HG02642 (cell line): Measurements from ENCODE around the gene PHTF2.
"Not testable (repeated sequence)": the region's sequence is repeated elsewhere in the genome, so short reads cannot be mapped to it uniquely, and the experiment has no call there.

Experiments used
- ATAC-seq: cut with Tn5 transposase; IDR thresholded peaks from one replicate; pipeline ENCODE4 v1.9.1; 2021; ENCODE audit warnings: mild to moderate bottlenecking; ENCODE audit not compliant: unreplicated experiment, poor library complexity

Gene PHTF2

GRCh38 chr7:77798394-77799077 lies at the start of gene PHTF2, which contains the start of gene TMEM60:
Gene PHTF2, plus strand, starts transcription at chr7:77798773.
Gene TMEM60, minus strand, starts transcription at chr7:77798434. Its CDS starts 4,061 bp downstream, at chr7:77794373.
- ATAC-seq = peak; percentile 91

- ATAC-seq = no peak
Measured at GRCh38 chr7:77752016-77752415, 46.6 kb upstream of the PHTF2 start.

DNA sequence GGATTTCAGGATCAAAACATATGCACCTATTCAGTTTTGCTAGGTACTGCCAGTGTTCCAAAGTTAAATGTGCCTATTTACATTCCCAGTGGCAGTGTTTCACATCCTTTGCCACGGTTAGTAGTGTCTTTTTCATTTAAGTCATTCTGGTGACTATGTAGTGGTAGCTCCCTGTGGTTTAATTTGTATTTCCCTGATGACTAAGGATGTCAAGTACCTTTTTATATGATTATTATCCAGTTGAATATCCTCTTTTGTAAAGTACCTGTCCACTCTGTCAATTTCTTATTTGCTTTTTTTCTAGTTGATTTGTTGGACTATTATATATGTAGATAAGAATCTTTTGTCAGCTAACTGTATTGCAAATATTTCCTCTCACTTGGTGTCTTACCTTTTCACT lies 45.4 kb upstream of the PHTF2 start:
- no peak for ATAC-seq

DNA sequence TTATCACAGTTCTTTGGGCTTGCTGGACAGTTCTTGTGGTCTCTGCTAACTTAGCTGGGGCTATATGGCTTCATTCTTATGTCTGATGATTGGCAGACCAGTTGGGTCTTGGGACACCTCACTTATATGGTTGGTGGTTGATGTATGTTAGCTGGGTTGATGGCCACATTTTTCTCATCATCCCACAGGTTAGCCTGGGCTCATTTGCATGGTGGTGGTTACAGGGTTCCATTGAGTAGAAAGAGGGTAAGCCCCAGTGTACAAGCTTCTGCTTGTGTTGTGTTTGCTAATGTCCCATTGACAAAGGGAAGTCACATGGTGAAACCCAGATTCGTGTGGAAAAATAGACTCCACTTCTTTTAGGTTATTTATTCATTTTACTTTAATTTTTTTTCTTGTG lies 41.0 kb upstream of the PHTF2 start:
- peak; percentile 89 for ATAC-seq

GRCh38 chr7:77759294-77759889 lies 39.2 kb upstream of the PHTF2 start:
- ATAC-seq = no peak

GRCh38 chr7:77760809-77761453 lies 37.6 kb upstream of the PHTF2 start:
- no peak for ATAC-seq

GRCh38 chr7:77765481-77765880 lies 33.1 kb upstream of the PHTF2 start:
- ATAC-seq = no peak

GRCh38 chr7:77765906-77766800 lies 32.4 kb upstream of the PHTF2 start:
- ATAC-seq = no peak

- no peak for ATAC-seq
Measured at GRCh38 chr7:77766801-77767605, 31.6 kb upstream of the PHTF2 start.

- ATAC-seq = no peak
Measured at GRCh38 chr7:77770316-77770715, 28.3 kb upstream of the PHTF2 start.

GRCh38 chr7:77771901-77772300 lies 26.7 kb upstream of the PHTF2 start:
- no peak for ATAC-seq

DNA sequence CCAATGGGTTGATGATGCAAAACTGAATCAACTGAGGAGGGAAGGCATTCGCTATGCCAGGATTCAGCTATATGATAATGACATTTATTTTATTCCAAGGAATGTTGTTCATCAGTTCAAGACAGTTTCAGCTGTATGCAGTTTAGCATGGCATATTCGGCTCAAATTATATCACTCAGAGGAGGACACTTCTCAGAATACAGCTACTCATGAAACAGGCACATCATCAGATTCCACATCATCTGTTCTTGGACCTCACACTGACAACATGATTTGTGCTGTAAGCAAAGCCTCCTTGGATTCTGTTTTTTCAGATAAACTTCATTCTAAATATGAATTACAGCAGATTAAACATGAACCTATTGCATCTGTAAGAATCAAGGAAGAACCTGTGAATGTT lies 20.0 kb upstream of the PHTF2 start:
- no peak for ATAC-seq

DNA sequence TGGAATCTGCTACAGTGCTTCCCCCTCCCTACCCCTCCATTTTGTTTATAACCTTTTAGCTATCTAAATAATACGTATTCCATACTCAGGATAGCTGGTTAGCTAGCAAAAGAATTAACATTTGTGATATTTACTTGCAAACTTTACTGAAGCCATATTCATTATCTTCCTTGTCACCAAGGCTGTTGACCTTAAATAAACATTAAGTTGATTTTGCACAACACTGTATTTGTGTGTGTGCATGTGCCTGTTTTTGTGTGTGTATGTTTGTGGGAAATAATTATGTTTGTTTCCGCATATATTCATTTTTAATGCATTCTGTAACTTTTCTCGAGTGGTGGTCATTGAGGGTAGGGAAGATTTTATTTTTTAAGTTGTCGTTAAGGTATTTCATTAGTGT lies 16.2 kb upstream of the PHTF2 start:
- no peak for ATAC-seq

DNA sequence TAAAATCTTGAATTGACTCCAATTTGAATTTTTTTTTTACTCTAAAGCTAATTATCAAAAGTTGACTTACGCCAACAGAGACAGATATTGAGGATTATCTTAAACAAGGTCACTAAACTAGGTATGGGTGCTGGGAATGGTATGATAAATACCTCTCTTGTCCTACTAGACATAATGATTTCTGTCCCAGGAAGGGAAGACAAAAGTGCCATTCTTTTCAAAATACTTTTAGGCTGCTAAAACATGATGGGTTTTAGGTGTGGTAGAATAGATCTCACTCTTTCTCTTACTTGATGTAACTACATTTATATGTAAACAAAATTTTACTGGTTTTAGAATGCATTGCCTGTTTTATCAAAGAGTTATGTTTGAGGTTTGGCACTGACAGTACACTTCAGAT lies 15.5 kb upstream of the PHTF2 start:
- no peak for ATAC-seq

DNA sequence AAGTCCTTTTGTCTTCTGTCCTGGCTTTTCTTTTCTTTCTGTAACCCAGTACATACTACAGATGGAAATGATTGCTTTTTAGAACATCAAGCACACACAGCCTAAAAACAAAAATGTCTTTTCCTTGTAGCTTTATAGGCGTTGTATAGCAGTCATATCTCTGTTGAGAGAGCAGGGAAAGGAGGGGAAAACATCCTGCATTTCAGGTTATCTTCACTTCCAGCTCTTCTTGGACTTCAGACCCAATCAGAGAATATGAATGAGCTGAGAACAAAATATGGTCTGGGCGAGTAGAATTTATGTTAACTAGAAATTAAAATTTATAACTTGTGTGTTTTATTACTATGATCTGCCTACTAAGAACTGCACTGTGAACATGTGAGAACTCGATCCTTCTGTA lies 15.0 kb upstream of the PHTF2 start:
- no peak for ATAC-seq

GRCh38 chr7:77784426-77784825 lies 14.1 kb upstream of the PHTF2 start:
- not testable (repeated sequence) for ATAC-seq

DNA sequence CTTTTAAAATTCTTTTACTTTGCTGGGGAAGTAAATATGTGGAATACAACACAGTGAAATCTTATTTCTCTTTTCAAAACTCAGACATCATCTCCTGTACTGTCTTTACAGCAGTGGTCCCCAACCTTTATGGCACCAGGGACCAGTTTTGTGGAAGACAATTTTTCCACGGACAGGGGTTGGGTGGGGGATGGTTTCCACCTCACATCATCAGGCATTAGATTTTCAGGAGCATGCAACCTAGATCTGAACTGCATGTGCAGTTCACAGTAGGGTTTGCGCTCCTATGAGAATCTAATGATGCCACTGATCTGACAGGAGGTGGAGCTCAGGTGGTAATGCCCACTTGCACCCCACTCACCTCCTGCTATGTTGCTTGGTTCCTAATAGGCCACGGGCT lies 12.6 kb upstream of the PHTF2 start:
- ATAC-seq = no peak

- no peak for ATAC-seq
Measured at GRCh38 chr7:77786741-77787140, 11.8 kb upstream of the PHTF2 start.

DNA sequence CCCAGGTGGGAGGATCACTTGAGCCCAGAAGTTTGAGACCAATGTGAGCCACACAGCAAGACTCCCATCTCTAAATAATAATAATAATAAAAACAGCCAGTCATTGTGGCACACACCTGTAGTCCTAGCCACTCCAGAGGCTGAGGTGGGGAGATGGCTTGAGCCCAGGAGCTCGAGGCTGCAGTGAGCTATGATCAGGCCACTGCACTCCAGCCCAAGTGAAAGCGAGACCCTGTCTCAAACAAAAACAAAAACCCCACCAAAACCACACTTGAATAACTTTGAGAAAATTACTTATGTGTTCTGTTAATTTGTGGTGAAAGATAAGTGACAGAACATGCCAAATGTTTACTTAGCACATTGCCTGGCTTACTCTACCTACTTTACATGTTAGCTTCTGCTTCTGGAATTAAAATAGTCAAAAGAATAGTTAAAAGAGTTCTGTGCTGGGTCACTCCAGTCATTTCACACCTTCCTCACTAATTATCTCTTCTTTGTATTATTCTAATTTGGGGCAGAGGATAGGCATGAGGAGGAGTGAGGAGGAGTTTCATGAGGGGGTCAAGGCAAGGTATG lies 10.2 kb upstream of the PHTF2 start:
- ATAC-seq = no peak

DNA sequence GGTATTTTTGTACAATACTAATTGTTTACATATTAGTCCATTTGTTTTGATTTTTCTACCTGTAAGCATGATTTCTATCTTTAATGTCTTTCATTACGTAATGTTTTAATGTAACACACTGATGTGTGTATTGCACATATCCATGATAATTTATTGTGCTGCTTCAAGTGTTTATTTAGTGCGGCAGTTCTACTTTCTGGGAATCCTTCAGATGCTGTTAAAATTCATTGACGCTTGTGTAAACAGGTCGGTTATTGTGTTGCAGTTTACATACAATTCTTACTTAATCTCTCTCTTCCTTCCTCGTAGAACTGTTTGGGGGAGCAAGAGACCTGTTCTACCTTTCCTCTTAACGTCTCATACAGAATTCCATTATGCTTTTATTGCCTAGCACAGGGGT lies 7.2 kb upstream of the PHTF2 start:
- ATAC-seq = no peak
